Uterine smooth muscle cell (primary cell): ENCODE results near the gene LAMB2. TPM values are rescaled to one million over a fixed set of nuclear protein-coding genes. Genes with fewer than 3 reads are reported as not detected.

Source experiments
- total RNA-seq: library from RNA; depleted of rRNA; stranded (reverse); fragments of >200 nt; gene quantifications from 2 replicates; pipeline ENCODE4 v1.2.3, GENCODE V29; 2014

LAMB2 gene
- 296 and 640 TPM in 2 replicates for total RNA-seq

DNA sequence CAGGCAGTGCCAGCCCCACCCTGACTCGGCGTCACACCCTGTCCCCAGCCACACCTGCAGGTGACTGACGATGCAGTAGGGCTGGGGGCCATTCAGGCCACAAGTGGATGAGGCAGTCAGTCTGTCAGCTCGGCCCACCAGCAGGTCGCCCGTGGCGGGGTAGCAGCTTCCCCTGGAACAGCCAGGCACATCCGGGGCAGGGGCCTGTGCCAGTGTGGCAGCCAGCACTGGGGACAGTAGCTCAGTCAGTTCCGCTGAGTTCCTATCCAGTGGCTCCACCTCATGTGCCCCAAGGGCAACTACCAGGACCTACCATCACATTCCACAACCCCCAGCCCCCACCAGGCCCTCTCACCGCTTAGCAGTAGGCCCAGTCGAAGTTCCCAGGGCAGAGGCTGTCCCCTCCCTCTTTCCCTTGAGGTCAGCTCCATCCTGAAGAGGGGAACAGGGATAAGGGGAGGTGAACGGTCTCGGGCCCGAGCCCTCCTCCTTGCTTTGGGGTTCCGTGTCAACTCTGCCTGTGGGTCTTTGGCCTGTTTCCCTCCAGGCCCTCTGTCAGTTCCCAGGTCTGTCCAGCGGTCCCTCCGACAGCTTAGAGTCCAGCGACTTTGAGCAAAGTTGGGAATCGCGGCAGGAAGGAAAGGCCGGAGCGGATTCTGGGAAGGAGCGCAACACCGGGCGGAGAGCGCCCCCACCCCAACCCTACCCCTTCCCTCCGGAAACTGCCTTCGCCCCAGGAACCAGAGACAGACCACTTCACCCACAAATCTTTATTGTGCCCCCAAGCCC is at the start of gene LAMB2:
Gene LAMB2 (minus strand): TSS at position 614 of the 789 bp plus-strand sequence. CDS start 183 bp downstream, at position 431.

GRCh38 chr3:49171119-49171774 is 38.4 kb upstream of the LAMB2 start, which contains the start of gene KLHDC8B:
TSS of gene KLHDC8B (plus strand) at chr3:49171598. CDS start at chr3:49172770, 1,172 bp downstream.

GRCh38 chr3:49165771-49166751 is 33.2 kb upstream of the LAMB2 start, which contains the start of gene CCDC71:
TSS of gene CCDC71 (minus strand) at chr3:49166331. CDS start at chr3:49164208, 2,123 bp downstream.

DNA sequence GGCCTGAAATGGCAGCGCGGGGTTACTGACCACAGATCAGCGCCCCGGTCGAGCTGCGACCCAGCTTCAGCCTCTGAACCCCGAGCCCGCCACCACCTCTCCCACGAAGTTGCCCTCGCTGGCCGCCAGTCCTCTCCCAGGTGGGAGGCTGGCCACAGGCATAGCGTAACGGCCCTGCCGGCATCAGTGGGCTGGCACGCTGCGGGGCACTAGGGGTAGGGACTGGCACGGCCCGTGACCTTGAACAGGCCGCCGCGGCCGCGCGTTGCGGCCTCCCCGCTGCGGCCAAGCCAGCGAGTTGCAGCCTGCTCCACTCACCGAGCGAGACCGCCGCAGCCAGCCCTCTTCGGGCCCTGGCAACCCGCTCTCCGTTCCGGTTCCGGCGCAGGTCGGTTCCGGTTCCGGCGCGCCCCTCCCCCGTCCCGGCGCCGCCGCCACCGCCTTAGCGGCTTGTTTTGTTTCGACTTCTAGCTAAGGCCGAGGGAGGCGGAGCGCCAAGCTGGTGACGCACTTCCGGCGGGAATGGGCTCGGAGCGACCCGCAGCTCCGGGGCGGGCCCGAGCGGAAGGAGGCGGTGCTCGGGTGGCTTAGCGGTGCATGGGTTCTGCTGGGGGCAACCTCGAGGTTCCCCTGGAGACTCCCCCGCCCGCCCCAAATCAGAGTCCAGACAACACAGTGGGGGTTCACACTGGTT is 12.3 kb downstream of the LAMB2 start, which contains the start of gene USP19:
Gene USP19 (minus strand): TSS at position 386 of the 694 bp plus-strand sequence. CDS start 1,678 bp downstream, outside the sequence.

GRCh38 chr3:49104427-49105291 is 28.2 kb downstream of the LAMB2 start, which contains the start of gene QARS1:
TSS of gene QARS1 (minus strand) at chr3:49104757. CDS start at chr3:49104733, 24 bp downstream.

DNA sequence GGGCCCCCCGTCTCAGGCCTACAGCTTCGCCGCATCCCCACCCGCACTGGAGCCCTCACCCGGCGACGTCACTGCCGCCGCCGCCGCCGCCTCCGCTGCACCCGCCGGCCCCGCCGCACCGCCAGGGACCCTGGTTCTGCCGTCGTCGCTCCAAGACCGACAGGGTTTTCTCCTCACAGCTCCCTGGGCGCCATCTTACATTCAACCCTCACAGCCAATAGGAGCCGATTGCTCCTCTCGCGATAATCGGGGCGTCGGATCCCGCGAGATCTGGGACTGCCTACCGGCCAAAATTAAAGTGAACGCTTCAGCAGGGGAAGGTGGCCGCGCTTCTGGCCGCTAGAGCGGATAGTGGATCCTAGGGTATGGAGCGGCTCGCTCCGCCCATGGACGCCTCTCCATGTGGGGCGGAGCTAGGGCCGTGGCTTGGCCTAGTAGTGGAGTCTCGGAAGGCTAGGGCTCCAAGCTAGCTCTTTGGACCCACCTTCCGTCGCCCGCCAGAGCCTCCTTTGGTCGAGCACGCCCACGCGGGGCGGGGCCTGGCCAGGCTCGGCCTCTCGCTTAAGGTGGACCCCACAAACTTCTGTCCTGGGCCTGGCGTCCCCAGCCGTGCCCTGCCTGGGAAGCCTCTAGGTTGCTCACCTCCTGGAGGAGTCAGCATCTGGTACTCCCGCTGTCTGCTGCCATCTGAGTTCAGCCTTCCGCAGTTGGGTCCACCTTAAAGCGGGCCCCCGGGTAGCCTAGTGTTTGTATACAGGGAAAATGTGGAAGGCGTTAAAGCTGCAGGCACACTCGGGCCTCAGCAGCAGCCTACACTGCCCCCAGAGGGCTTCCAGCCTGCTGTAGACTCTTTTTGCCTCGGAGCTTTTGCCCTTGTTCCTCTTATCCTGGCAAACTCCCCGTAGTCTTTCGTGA is 38.7 kb downstream of the LAMB2 start, which contains the start of gene QRICH1:
Gene QRICH1 (minus strand): TSS at position 219 of the 915 bp plus-strand sequence. CDS start 17,054 bp downstream, outside the sequence.

Other genes starting within 250 kb of the LAMB2 start
- 19.9 and 21.8 TPM in 2 replicates for gene SLC25A20, start 234.2 kb downstream of the LAMB2 start, total RNA-seq
- 82.4 and 92.6 TPM in 2 replicates for gene ARIH2, start 214.2 kb downstream of the LAMB2 start, total RNA-seq
- gene P4HTM, start 142.8 kb downstream of the LAMB2 start, total RNA-seq = 24.6 and 42.4 TPM in 2 replicates
- 70.9 and 85.1 TPM in 2 replicates for gene WDR6, start 125.7 kb downstream of the LAMB2 start, total RNA-seq
- 60.7 and 60.8 TPM in 2 replicates for gene DALRD3, start 114.5 kb downstream of the LAMB2 start, total RNA-seq
- 58.4 and 80.2 TPM in 2 replicates for gene NDUFAF3, start 110.9 kb downstream of the LAMB2 start, total RNA-seq
- gene IMPDH2, start 103.7 kb downstream of the LAMB2 start, total RNA-seq = 312 and 352 TPM in 2 replicates
- gene QRICH1, start 39.0 kb downstream of the LAMB2 start, total RNA-seq = 60.5 and 87.7 TPM in 2 replicates
- 331 and 342 TPM in 2 replicates for gene QARS1, start 28.3 kb downstream of the LAMB2 start, total RNA-seq
- gene USP19, start 12.2 kb downstream of the LAMB2 start, total RNA-seq = 56.4 and 61.4 TPM in 2 replicates
- 18.1 and 24.7 TPM in 2 replicates for gene CCDC71, start 33.3 kb upstream of the LAMB2 start, total RNA-seq
- gene KLHDC8B, start 38.5 kb upstream of the LAMB2 start, total RNA-seq = 16.9 and 21.5 TPM in 2 replicates
- gene C3orf62, start 144.2 kb upstream of the LAMB2 start, total RNA-seq = 1.2 and 1.4 TPM in 2 replicates
- 27.1 and 28.1 TPM in 2 replicates for gene USP4, start 207.0 kb upstream of the LAMB2 start, total RNA-seq
- 201 and 234 TPM in 2 replicates for gene GPX1, start 225.3 kb upstream of the LAMB2 start, total RNA-seq